NCI-H2196 treated with DMSO at 0.1 percent for 48 hours (cell line): ENCODE measurements around the gene TMEM269.

ENCODE experiments used
- DNase-seq: peaks from one replicate; lab custom pipeline; 2025; ENCODE audit not compliant: unreplicated experiment; lab: John Stamatoyannopoulos, UW

The TMEM269 gene

DNA sequence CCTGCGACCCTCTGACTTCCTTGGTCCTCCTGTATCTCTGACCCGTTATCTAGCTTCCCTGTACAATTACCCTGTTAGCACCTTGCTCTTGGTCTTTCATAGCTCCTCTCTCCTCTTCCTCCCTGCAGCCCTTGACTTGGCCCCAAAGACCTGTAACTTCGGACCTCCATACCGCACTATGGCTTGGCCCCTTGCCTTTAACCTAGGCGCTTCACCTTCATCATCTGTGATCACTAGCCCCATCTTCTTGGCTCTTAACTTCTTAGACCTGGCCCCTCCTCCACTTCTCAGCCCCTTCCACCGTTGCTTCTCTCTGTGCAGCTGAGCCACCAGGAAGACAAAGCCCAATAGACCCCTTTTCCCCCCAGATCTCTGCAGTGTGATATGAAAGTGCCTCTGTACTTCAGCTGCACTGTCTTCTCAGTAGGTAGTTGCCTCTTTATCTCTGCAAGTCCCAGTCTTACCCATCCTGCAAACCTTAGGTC lies 62.4 kb downstream of the TMEM269 start:
- DNase-seq: no peak

DNA sequence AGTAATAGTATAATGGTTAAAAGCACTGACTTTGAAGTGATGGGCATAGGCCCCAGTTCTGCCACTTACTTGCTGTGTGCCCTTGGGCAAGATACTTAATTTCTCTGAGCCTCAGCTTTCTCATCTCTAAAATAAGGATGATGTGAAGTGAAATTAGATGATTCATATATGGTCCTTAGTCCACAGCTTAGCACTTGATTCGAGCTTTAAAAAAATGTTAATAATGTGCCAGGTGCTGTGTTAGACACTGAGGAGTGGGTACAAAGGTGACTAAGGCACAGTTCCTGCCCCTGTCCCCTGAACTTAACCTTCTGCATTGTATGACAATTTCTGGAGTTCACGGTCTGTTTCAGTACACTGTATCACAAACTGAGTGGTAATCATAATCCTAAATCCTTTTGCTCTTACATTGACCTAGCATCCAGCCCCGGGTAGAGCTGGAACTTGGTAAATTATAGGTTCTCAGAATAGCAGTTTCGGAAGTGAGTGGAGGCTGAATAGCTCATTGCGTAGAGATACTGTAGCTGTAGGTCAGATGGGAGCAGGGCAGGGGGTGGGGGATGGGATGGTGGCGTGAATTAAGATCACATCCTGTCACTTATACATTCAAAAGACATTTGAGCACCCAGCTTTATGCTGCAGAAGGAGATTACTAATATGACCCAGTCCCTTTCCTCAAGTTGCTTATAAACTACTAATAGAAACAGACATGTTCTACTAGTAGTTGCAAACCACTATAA lies 63.1 kb downstream of the TMEM269 start:
- DNase-seq: no peak

DNA sequence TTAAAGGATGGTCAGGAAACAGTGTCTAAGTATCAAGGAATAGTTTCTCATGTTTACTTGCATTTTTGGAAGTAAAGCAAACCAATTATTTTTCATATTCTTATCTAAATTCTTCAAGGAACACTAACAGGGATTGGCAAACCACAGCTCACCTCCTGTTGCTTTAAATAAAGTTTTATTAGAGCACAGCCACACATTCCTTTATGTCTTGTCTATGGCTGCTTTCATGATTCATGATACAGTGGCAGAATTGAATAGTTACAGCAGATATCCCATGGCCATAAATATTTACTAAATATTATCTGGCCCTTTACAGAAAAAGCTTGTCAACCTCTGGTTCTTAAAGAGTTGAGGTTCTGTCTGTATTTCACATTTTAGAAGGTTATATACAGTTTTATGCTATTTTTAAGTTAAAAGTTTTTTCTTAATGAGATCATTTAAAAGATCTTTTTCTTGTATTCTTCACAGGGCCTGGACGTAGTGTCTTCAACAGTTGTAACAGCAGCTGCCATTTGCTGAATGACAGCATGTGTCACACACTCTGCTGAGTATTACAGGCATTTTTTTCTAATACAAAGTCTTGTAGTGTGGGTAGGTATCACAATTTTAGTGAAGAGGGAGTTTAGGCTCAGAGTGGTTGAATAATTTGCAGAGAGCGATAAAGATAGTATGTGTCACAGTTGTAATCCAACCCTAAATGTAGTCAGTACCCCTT lies 64.2 kb downstream of the TMEM269 start:
- DNase-seq: no peak

- no peak for DNase-seq
Observed at GRCh38 chr1:42849944-42850343, 65.2 kb downstream of the TMEM269 start.
